Stomach (tissue), 9 donors: ENCODE measurements around the gene SLC39A1. TPM values are rescaled to one million over a fixed set of nuclear protein-coding genes. Genes with fewer than 3 reads are reported as not detected.

Experiments
- DNase-seq, 2 donors: peaks; one replicate each; pipeline versions ENCODE4 v3.0.0 to v3.0.0-alpha.2; 2013 to 2019
- H3K27ac ChIP-seq, 5 donors: fragments of 200-600 bp in 4 of 5; sonication (generic) in 4 of 5; one replicate each; pipeline ENCODE4 v1.5.1; 2013 to 2019; ENCODE audit warnings: mild to moderate bottlenecking in 1 of 5, moderate library complexity in 1 of 5
- H3K27me3 ChIP-seq, 3 donors: fragments of 200-600 bp; sonication (generic); one replicate each; pipeline ENCODE4 v1.5.1; 2017 to 2019; ENCODE audit warnings: mixed run types in 1 of 3
- H3K36me3 ChIP-seq, 4 donors: fragments of 200-600 bp; sonication (generic); 1 replicate in 3 of 4; 2 replicates in 1 of 4; pipeline ENCODE4 v1.5.1; 2016 to 2019
- H3K4me1 ChIP-seq, 4 donors: fragments of 200-600 bp; sonication (generic); one replicate each; pipeline ENCODE4 v1.5.1; 2016 to 2019
- H3K4me3 ChIP-seq, 4 donors: fragments of 200-600 bp; sonication (generic) in 3 of 4; one replicate each; pipeline ENCODE4 v1.5.1; 2016 to 2019; ENCODE audit warnings: mild to moderate bottlenecking in 1 of 4
- H3K9me3 ChIP-seq, 4 donors: fragments of 200-600 bp; sonication (generic); one replicate each; pipeline ENCODE4 v1.5.1; 2016 to 2019
- CTCF ChIP-seq, 7 experiments: fragments of 450-650 bp in 4 of 7; fragments of 200-600 bp in 3 of 7; sonication (generic) in 3 of 7; IDR thresholded peaks; one replicate each; pipeline ENCODE4 v1.5.1; 2016 to 2019; ENCODE audit warnings: antibody characterized with exemption in 7 of 7, control low read depth in 2 of 7, mild to moderate bottlenecking in 1 of 7
- EP300 ChIP-seq: sonication (generic); formaldehyde crosslinking; IDR thresholded peaks from one replicate; pipeline ENCODE4 v1.6.1; 2017; ENCODE audit warnings: antibody characterized with exemption
- POLR2A ChIP-seq, 4 donors: fragments of 450-650 bp; IDR thresholded peaks; one replicate each; pipeline ENCODE4 v1.6.1; 2016; ENCODE audit warnings: antibody characterized with exemption in 4 of 4, control low read depth in 2 of 4, mild to moderate bottlenecking in 1 of 4, moderate library complexity in 1 of 4
- POLR2AphosphoS5 ChIP-seq, 3 donors: sonication (generic); formaldehyde crosslinking; IDR thresholded peaks; one replicate each; pipeline ENCODE4 v1.6.1; 2016; ENCODE audit warnings: antibody characterized with exemption in 3 of 3
- WGBS, 5 donors: extraction: QIAGEN DNeasy Blood & Tissue Kit in 3 of 5; methylation state at CpG; one replicate each; pipeline versions ENCODE4 v1.1.5 to v1.1.7; 2013 to 2018; 5-methylcytosine and 5-hydroxymethylcytosine counted together
- intact Hi-C: fragments of 100-400 bp; cut with DNase I; formaldehyde crosslinking; loops from one replicate; pipeline ENCODE4 v1.15.1; 2023; ENCODE audit warnings: low total_unique reads
- polyA plus RNA-seq, 3 donors: library from polyadenylated mRNA; stranded (reverse); fragments of 200-250 nt; gene quantifications; one replicate each; pipeline ENCODE4 v1.2.3, GENCODE V29; 2013
- total RNA-seq, 5 donors: library from RNA; depleted of rRNA; stranded (reverse); fragments of >200 nt; gene quantifications; one replicate each; pipeline versions ENCODE4 v1.1.0 to v1.2.3, GENCODE V29; 2014 to 2016
- donor health status: healthy with polysubstance abuse.
- donor health status: Bipolar disorder and iron deficiency.
- donor health status: healthy.

SLC39A1 gene
- total and polyA plus RNA-seq, 8 donors, result 6.4 to 80.6 (median 34.9) TPM

GRCh38 chr1:153970346-153970745 lies 7.0 kb upstream of the SLC39A1 start:
- DNase-seq, result no peak
- H3K4me3 ChIP-seq, result no peak overlapping the region
- no peaks in the 10 kb centered on the region for H3K27me3 ChIP-seq
- TF ChIP-seq EP300 (no peak), POLR2AphosphoS5 (IDR thresholded peaks at IDR 0.05) (no peak), CTCF (IDR thresholded peaks at IDR 0.05) (no peak), POLR2A (IDR thresholded peaks at IDR 0.05) (no peak)
- WGBS, 5 donors, result 79 to 88% (median 85%) methylated on average over 2 of the region's 2 CpGs
- H3K27ac ChIP-seq, result no peak overlapping the region
- H3K4me1 ChIP-seq, result peaks cover 14 to 47% (median 34%) of the 10 kb centered on the region in 4 donors
- H3K9me3 ChIP-seq, result no peaks in the 10 kb centered on the region
- intact Hi-C loops, result no loop called here
- peaks cover 21 to 30% (median 28%) of the 10 kb centered on the region in 4 donors for H3K36me3 ChIP-seq

- no peaks in the 10 kb centered on the region for H3K9me3 ChIP-seq
- WGBS, 5 donors, result 37 to 68% (median 57%) methylated on average over 2 of the region's 2 CpGs
- H3K36me3 ChIP-seq, result peaks cover 8 to 16% (median 14%) of the 10 kb centered on the region in 4 donors
- H3K4me3 ChIP-seq, result peak overlapping the region in 3 of 4 donors; percentile 48 to 57 (median 54)
- H3K27me3 ChIP-seq, result no peaks in the 10 kb centered on the region
- DNase-seq, result no peak
- peak overlapping the region in 4 of 5 donors; percentile 86 to 97 (median 92) for H3K27ac ChIP-seq
- H3K4me1 ChIP-seq, result peaks cover 22 to 50% (median 40%) of the 10 kb centered on the region in 4 donors
- TF ChIP-seq EP300 (no peak), CTCF (IDR thresholded peaks at IDR 0.05) (no peak), POLR2AphosphoS5 (IDR thresholded peaks at IDR 0.05) (no peak), POLR2A (IDR thresholded peaks at IDR 0.05) (no peak)
- intact Hi-C loops, result no loop called here
These were observed 5.6 kb upstream of the SLC39A1 start for GRCh38 chr1:153968972-153969371.

- peaks cover 22 to 51% (median 44%) of the 10 kb centered on the region in 4 donors for H3K4me1 ChIP-seq
- peak overlapping the region; percentile 86 to 97 (median 91) for H3K27ac ChIP-seq
- H3K4me3 ChIP-seq, result peak overlapping the region; percentile 48 to 57 (median 54)
- 6 to 18% (median 7%) methylated on average over 12 to 13 of the region's 13 CpGs for WGBS, 5 donors
- peaks cover 3 to 11% (median 9%) of the 10 kb centered on the region in 4 donors for H3K36me3 ChIP-seq
- peak in 1 of 2 donors; percentile 62 for DNase-seq
- TF ChIP-seq POLR2A (IDR thresholded peaks at IDR 0.05) (no peak), EP300 (no peak), POLR2AphosphoS5 (IDR thresholded peaks at IDR 0.05) (no peak), CTCF (IDR thresholded peaks at IDR 0.05) (no peak)
- no peaks in the 10 kb centered on the region for H3K27me3 ChIP-seq
- intact Hi-C loops, result no loop called here
- H3K9me3 ChIP-seq, result no peaks in the 10 kb centered on the region
These were observed 5.1 kb upstream of the SLC39A1 start for GRCh38 chr1:153968408-153968807.

- Histone ChIP-seq H3K4me3 (peak overlapping the region; percentile 48 to 57 (median 54)), H3K27ac (peak overlapping the region; percentile 86 to 97 (median 91)), H3K27me3 (no peaks in the 10 kb centered on the region), H3K4me1 (peaks cover 22 to 51% (median 44%) of the 10 kb centered on the region in 4 donors), H3K9me3 (no peaks in the 10 kb centered on the region), H3K36me3 (peaks cover 0 to 7% (median 5%) of the 10 kb centered on the region in 4 donors)
- WGBS, 5 donors, result 1 to 2% (median 2%) methylated on average over 8 of the region's 8 CpGs
- peak; percentile 74 to 87 for DNase-seq
- intact Hi-C loops, result no loop called here
- TF ChIP-seq POLR2A (IDR thresholded peaks at IDR 0.05), result no peak
- TF ChIP-seq POLR2AphosphoS5 (IDR thresholded peaks at IDR 0.05), result peak in 1 of 3 donors; percentile 27
These were observed 4.6 kb upstream of the SLC39A1 start for GRCh38 chr1:153968000-153968363.
